HG02973 (cell line): ENCODE data around the gene WWOX.

Experiments
- ATAC-seq: cut with Tn5 transposase; IDR thresholded peaks from one replicate; pipeline ENCODE4 v1.9.1; 2021; ENCODE audit warnings: moderate library complexity; ENCODE audit not compliant: unreplicated experiment

The WWOX gene

DNA sequence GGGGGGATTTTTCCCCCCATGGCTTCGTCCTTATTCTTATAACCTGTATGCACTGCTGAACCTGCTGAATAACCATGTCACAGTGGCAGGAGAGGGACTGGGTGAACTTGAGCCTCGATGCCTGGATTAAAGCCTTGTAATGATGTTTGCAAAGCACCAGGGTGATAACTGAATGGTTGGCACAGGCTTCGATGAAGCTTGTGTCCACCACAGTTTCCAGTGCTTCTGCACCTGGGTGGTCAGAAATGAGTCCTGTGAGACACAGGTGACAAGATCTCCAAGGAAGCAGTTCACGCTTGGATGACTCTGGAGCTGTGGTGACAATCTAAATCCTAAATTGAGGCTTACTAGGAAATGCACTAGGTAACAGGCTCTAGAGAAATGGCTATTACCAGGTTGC is 771.8 kb downstream of the WWOX start:
- ATAC-seq: no peak

DNA sequence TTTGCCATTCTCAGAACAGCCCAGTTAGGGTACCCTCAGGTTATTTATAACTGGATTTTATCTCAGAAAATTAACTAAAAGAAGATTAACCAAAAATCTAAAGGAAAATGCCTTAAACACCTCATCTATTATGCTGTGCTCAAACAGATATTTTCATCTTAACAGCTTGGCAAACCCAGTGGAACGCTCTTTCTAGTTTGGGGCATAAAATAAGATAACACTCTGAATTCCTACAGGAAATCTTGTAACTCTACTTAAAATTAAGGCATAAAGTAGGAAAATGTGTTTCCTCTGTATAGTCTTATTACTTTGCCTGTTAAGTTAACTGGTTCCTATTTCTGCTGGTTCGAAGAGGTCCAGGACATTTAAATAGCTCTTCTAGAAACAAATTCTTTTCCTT is 777.2 kb downstream of the WWOX start:
- ATAC-seq: no peak

DNA sequence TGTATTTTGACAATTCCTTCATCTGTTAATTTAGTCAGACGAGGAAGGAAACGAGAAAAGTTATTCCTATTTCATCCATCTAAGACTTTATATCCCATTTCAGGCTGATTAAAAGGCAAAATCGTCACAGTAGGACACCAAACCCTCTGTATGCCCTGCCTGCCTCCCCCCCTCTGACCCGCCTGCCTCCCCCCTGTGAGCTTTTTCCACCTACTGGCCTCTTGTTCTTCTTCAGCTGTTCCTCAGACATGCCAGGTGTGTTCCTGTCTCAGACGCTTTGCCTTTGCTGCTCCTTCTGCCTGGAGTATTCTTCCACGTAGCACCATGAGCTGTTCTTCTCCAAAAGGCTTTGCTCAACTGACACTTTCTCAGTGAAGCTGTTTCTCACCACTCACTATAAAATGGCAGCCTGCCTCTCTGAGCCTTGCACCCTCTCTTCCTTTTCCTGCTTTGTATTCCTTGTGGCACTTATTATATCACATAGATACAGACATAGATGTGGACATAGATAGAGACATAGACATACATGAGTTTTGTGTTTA is 777.7 kb downstream of the WWOX start:
- ATAC-seq: no peak

DNA sequence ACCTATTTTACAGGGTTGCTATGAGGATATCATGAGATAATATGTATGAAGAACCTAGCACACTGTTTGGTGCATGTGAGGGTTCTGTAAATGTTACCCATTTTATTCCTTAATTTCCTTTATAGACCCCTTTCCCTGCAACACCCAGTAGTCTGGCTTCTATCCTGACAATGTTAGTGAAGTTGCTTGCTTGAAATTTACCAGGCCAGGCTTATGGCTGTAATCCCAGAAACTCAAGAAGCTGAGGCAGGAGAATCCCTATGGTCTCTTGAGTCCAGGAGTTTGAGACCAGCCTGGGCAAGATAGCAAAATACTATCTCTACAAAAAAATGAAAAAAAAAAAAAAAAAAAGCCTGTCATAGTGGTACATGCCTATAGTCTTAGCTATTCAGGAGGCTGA is 779.1 kb downstream of the WWOX start:
- no peak for ATAC-seq

DNA sequence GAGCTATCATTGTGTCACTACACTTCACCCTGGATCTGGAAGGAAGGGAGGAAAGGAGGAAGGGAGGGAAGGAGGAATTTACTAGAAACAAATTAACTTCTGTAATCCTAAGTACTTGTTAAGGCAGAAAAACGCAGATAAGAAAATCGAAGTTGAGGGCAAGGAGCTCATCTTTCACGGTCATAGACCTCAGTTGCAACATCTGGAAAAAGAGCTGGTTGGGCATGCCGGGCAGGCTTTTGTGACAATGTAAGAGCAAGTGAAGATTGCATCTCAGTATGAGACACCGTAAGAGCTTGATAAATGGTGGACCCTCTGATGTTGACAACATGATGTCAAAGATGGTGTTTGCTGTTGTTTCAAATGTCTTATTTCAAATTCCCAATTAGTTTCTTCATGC is 779.6 kb downstream of the WWOX start:
- ATAC-seq: no peak

DNA sequence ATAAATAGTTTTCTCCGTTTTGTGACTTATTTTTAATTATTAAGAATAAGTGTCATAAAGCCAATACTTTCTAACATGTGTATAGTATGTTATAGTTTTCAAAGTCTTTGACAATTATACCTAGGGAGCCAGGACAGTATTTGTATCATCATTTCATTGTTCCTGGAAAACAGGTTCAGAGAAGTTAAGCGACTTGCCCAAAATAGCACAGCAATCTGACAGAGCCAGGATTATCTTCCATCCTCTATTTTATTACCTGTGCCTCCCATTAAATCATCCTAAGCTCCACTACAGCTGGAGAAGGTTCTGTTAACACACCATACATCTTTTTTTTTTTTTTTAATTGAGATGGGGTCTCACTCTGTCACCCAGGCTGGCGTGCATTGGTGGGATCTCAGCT is 782.7 kb downstream of the WWOX start:
- ATAC-seq: no peak

DNA sequence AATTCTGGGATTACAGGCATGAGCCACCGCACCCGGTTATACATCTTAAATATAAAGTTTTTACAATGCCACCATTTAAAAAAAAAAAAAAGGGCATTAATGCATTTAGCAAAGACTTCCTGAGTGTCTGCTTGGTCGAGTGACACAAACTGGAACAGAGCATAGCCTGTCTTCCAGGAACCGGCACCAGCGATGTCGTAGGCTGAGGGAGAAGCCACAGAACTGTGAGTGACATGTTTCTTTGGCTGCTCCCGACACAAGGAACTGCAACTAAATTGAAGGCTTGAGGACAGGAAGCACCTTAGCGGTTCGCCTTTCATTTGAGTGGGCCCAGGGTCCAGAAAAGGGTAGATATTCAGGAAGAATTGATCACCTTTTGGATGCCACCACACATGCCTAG is 783.3 kb downstream of the WWOX start:
- no peak for ATAC-seq

DNA sequence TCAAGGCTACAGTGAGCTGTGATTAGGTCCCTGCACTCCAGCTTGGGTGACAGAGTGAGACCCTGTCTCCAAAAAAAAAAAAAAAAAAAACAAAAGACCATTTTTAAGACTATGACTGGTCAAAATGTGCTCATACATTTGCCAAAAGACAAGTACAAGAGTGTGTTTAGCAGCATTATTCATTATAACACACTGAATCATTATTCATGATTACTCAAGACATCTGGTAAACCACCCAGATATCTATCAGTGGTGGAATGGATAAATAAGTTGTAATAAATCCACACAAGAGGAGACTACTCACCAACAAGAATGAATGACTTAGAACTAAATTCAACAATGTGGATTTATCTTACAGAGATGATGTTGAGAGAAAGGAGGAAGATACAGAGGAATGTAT is 784.8 kb downstream of the WWOX start:
- no peak for ATAC-seq

DNA sequence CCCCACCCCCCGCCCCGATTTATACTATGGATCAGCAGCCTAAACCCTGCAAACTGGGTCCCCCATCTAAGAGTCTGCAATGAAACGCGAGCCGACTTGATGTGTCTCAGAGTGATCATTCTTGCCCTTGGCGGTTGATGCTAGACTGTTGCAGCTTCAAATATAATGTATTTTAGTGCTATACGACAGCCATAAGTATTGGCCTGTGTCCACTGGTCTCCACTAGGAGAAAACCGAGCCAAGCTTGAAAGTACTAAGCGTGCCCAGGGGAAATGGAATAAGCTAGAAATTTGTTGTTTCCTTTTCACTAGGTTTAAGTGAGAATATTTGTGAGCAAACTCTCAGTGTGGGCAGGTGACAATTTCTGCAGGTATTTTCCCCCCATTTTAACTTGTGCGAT is 789.9 kb downstream of the WWOX start:
- no peak for ATAC-seq

DNA sequence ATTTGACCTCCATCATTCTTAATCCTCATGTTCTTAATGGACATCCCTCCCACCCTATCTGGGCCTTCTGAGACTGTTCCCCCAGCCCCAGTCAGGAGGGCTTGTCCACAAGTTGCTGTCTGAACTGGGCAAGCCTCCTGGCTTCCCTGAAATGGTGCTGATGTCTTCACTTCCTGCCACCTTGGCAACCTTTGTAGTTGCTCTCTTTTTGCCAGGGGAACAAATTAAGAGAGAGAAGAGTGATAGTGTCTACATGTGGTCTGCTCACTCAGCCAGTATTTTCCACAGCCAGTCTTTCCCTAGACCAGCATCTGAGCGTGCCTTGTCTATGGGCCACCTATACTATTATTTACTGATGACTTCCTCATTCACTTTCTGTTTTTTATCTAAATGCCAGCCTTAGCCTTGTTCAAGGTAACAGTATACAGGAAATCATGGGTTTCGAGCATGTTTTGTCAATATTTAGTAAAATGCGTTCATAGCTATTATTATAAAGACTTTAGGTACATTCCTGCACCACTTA is 791.0 kb downstream of the WWOX start:
- ATAC-seq: no peak

DNA sequence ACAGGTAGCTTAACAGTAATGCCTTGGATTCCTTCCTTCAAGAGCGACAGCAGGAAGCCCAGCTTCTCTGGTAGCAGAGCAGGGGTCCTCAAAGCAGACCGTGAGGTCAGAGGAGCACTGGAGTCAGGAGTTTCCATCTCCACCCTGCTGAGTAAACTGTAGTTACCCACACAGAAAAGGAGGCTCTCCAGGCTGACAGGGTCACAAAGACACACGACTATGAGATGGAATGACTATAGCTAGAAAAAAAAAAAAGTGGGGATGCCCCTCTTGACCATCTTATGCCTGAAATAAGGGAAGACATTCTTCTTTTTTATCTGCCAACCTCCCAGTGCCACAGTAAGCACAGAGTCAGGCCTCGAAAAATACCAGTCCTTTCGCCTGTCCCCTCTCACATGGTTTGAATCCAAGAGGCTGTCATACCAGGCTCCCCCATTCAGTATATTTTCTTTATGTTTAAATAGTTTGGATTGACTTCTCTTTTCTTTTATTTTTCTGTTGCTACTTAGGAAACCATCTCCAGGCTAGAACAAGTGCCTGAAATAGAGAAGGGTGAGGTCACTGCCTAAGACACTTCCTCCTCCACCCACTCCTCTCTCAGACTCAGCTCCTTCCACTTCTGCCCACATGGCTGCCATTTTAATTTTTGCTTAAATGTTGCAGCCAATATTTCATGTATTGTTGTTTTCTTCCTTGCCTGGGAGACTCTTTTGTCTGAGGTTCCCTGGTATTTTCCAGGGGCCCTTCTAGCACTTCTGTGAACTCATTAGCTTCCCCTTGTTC is 793.7 kb downstream of the WWOX start:
- ATAC-seq: no peak

DNA sequence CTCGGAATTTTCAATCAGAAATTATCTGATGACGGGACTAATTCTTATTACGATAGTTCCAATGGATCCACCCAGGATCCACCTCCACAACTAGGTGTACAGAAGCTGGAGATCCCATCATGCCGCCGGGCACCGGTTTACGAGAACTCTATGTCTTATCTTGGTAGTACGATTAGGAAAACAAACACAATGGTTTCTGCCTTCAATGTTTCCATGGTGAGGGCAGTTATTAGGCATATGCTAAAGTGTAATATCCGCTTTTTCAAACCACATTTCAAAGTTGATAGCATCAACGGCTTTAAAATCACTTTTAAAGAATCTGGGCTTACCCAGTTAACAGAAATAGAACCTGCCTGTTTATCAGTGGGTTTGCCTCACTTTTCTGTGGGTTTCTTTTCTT is 795.4 kb downstream of the WWOX start:
- ATAC-seq: no peak

DNA sequence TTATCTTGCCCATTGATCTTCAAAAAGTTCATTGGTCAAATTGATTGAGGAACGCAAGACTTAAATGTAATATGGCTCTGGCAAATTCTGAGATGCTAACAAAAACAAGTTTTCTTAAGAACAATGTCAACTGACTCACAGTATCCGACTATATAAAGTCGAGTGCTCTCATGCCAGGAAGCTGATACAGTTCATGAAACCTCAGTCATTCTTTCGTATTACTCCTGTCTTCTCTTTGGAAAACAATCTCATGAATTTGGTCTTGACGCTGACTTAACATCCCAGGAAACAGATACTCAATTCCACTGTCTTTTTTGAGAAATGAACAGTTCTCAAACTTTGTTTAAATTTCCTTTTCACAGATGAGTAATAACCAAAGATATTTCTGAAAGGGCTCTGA is 796.2 kb downstream of the WWOX start:
- ATAC-seq: no peak

DNA sequence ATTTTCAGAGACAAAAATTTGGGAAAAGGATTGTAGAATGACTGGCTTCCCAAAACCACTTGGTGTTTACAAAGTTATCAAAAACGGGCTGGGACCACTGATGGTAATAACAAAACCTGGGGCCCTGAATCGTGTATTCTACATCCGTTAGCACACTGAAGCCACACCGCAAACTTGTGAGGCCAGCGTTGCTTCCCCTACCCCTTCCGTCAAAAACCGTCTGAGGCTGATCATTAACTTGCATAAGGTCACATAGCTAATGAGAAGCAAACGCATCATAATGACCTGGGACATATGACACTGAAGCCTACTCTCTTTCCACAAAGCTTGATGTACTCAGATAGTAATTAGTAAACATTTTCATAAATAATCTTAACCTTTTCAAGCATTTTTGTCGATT is 796.8 kb downstream of the WWOX start:
- ATAC-seq: peak; percentile 51

DNA sequence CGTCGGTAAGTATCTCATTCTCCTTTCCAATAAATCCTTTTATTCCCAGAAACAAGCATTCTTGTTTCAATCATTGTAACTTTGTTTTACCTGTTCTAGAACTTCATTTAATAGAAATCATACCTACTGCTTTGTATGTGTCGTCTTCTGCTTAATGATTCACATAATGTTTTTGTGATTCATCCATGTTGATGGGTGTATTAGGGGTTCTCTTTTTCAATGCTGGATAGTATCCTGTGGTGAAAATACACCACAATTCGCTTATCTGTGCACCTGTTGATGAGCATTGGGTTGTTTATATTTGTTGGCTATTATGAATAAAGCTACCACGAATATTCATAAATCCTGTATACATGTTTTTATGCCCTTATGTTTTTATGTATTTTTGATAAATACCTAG is 797.8 kb downstream of the WWOX start:
- no peak for ATAC-seq

DNA sequence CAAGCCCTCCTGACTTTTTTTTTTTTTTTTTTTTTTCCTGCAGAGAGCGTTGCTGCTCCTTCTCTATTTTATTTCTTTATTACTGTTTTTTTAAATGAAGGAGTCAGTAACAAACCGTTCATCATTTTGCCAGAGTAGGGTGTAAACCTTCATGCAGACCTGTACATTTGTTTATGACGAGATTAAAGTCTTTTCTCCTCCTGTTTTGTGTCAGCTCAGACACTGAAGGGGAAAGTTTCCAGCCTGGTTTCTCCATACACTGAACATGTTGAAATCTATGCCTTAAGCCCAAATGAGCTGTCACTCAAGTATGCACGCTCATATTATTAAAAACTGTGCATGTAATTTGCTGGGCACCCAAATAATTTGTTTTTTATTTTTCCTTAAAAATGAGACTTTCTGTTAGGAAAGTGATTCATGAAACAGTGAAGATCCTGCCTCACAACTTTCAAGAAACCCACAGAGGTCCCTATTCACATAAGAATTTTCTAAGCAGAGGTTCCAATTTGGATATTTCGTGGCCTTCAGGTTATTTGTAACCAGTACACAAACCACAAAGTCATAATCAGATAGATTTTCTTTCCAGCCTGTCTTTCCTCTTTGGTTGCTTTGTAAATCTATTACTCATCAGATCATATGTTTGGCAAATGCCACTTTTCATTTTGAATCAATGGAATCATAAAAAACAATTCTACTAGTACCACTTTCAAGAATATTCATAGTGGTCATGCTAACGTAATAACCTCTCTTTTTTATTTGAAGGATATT is 800.8 kb downstream of the WWOX start:
- no peak for ATAC-seq

DNA sequence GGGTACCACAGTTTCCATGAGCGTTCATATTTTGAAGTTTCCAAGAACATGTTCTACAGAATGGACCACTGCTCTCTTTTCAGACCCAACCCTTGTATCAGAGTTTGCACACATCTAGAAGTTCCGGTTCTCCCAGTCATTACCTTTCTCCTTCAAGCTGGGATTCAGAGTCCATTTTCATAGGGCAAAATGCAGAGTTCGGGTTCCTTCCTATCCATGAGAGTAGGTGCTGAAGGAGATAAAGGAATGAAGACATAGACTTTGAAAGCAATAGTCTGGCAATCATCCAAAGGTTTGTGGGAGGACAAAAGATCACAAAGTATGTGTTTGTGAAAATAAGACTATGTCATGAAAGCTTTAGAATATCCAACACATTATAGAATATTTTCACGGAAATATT is 801.5 kb downstream of the WWOX start:
- ATAC-seq: no peak

DNA sequence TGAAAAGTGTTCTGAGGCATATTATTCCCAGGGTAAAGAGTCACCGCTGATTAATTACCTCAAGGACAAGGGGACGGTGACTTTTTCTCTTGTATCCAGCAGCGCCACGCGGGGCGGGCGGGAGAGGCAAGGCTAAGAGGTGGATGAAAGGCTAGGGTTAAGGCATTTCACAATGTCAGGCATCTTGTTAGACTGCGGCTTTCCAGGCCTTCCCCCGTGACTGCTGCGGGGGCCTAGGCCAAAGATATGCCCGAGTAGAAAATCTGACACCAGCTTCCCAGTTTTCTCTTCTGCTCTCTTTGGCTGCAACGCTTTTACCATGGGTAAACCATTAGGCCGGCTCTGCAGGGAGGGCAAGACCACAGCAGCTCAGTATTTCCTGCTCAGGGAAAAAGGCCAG is 802.9 kb downstream of the WWOX start:
- ATAC-seq: no peak

DNA sequence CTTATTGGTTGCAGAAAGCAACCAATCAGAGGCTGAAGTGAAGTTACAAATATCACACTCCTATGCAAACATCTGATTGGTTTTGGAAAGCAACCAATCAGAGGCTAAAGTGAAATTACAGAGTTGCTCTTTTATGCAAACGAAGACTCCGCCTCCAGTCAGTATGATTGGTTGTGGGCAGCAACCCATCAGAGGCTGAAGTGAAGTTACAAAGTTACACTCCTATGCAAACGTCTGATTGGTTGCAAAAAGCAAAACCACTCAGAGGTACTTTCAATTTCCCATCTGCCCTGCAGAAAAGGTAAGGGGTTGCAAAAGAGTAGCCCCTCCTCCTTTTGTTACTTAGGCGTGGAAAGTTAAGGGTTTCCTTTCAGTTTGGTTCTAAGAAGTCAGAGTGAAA is 803.8 kb downstream of the WWOX start:
- ATAC-seq: no peak

DNA sequence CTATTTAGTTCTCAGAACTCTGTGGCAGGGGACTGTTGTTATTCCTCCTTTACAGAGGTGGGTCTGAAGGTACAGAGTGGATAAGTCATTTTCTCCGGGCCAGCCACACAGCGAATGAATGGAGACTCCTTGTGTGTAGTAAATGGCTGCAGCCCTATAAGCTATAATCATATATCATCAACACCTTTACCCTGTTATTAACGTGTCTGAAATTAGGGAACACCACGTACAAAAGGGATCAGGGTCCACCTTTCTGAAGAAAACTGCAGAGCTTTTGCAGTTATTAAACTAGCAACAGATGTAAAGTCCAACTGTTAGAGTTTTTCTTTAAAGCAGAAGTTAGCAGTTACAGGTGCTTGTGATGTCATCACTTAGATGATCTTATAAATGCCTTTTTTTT is 804.4 kb downstream of the WWOX start:
- no peak for ATAC-seq

DNA sequence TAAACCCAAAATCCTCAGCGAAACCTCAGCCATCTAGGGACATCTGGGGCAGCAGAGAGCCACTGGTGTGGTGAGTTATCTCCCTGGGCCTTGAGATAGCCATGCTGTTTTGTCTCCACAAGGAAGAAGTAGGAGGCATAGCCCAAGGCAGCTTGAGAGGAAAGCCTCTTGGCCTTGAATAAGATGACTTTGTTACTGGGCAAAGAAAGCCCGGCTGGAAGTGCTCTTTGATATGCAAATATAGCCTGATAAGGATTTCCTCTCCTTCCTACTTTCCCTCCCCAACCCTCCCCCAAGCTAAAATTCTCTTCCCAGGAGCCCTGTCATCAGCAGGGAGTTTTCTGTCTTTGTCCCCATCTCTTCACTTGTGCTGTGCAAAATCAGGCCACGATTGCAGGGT is 806.7 kb downstream of the WWOX start:
- ATAC-seq: no peak

DNA sequence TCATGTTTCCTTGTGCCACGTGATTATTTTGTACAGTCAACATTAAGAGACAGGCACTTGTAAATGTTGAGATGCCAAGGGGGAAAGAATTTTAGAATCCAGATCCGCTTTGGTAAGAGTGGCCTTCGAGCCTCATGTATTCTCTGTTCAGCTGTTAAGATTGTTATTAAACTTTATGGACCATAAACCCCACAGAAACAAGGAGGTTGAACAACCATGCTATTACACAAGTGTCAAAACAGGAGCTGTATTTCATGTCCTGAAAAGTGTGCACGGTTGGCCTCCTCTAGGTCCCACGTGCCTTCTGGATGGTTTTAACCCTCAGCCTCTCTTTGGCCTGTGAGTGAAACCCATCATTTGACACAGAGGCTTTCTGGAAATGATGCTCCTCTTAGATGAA is 809.8 kb downstream of the WWOX start:
- no peak for ATAC-seq
